ENCODE data around the gene RALGAPA1. TPM values are rescaled to one million over a fixed set of nuclear protein-coding genes. Genes with fewer than 3 reads are reported as not detected.

RALGAPA1 gene
- polyA plus RNA-seq, 1 of the 3 experiments (the other 2 are of a cell fraction) = 3.6 TPM

DNA sequence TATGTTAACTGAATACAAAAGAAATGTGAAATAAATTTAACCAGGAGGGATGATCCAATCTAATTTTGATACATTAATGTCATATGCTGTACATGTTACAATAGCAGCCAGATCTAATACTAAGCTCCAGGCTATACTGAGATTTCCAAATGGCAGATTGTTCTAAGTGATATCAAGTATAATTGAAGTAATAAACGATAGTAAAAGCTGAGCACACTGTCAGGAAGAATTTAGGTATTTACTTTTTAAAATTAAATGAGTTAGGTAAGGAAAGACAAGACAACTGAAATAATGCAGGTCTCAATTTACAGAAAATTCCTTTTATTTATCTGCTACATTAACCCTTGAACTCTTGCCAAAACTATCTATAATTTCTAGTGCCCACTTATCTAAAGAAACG, 235.2 kb downstream of the RALGAPA1 start:
- peaks cover 4 to 12% of the 10 kb centered on the region in 2 experiments for H3K36me3 ChIP-seq (replicated peaks in 1 of 2; ENCODE audit: control insufficient read depth in 1 of 2, insufficient read depth in 2 of 2, low read length in 1 of 2)
- peak; percentile 66 for DNase-seq
- H3K4me2 ChIP-seq = no peak overlapping the region
- peak overlapping the region in 1 of 2 experiments; percentile 97; a peak in 2 of 4 replicates for H3K27ac ChIP-seq (ENCODE audit: low read depth in 2 of 2, low read length in 1 of 2)
- no peaks in the 10 kb centered on the region for H4K20me1 ChIP-seq (ENCODE audit: insufficient read depth)
- H3K27me3 ChIP-seq (ENCODE audit: insufficient read depth) = no peaks in the 10 kb centered on the region
- no peaks in the 10 kb centered on the region for H3K9me2 ChIP-seq
- H2AFZ ChIP-seq (ENCODE audit: low read depth) = no peak overlapping the region
- ChIA-PET POLR2A (interaction anchor here (0.8 to 2.9 kb wide), 4 partner anchors 15 to 39 kb away, joined by 4 to 19 read pairs (median 7); partner anchors contain the start of gene INSM2), CTCF (interaction anchor here (1.0 to 2.0 kb wide), 5 partner anchors 16 to 40 kb away, joined by 3 to 10 read pairs (median 4); partner anchors contain the start of gene INSM2)
- no peaks in the 10 kb centered on the region for H3K9me3 ChIP-seq
- H3K79me2 ChIP-seq (ENCODE audit: insufficient read depth) = no peaks in the 10 kb centered on the region
- 24% methylated on average over 2 of the region's 2 CpGs for WGBS (ENCODE audit: low lambda C conversion rate)
- TF ChIP-seq, protein P1, sequence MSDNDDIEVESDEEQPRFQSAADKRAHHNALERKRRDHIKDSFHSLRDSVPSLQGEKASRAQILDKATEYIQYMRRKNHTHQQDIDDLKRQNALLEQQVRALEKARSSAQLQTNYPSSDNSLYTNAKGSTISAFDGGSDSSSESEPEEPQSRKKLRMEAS (IDR thresholded peaks at IDR 0.05; ENCODE audit: low read depth) = no peak
- peak; percentile 89 for TF ChIP-seq RCOR1 (IDR thresholded peaks at IDR 0.05; ENCODE audit: low read length)
- no peak for TF ChIP-seq MEF2A (IDR thresholded peaks at IDR 0.05; ENCODE audit: borderline replicate concordance, low read depth)
- TF ChIP-seq NFIC (IDR thresholded peaks at IDR 0.05; ENCODE audit: borderline replicate concordance) = 0 out of 2 replicates have a peak, but pooled peaks have one; percentile 5
- TF ChIP-seq, protein P2, sequence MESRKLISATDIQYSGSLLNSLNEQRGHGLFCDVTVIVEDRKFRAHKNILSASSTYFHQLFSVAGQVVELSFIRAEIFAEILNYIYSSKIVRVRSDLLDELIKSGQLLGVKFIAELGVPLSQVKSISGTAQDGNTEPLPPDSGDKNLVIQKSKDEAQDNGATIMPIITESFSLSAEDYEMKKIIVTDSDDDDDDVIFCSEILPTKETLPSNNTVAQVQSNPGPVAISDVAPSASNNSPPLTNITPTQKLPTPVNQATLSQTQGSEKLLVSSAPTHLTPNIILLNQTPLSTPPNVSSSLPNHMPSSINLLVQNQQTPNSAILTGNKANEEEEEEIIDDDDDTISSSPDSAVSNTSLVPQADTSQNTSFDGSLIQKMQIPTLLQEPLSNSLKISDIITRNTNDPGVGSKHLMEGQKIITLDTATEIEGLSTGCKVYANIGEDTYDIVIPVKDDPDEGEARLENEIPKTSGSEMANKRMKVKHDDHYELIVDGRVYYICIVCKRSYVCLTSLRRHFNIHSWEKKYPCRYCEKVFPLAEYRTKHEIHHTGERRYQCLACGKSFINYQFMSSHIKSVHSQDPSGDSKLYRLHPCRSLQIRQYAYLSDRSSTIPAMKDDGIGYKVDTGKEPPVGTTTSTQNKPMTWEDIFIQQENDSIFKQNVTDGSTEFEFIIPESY (IDR thresholded peaks at IDR 0.05; ENCODE audit: borderline replicate concordance, low read depth) = no peak
- 0 out of 2 replicates have a peak, but pooled peaks have one; percentile 5 for TF ChIP-seq JUND (IDR thresholded peaks at IDR 0.05)
- TF ChIP-seq FOXJ3 (CRISPR knock-in tag; IDR thresholded peaks at IDR 0.05) = peak; percentile 98
- no peak for TF ChIP-seq FOXM1 (IDR thresholded peaks at IDR 0.05; ENCODE audit: low read depth)
- no peak for TF ChIP-seq FOSL2 (IDR thresholded peaks at IDR 0.05; ENCODE audit: borderline replicate concordance, low read depth)
- peak; percentile 57; the same call in 1 of the 2 replicates for TF ChIP-seq MXI1 (IDR thresholded peaks at IDR 0.05; ENCODE audit: low read depth, low read length)
- TF ChIP-seq CHD2 (IDR thresholded peaks at IDR 0.05; ENCODE audit: low read length, partially characterized antibody) = peak; percentile 66
- TF ChIP-seq EZH2phosphoT487 (IDR thresholded peaks at IDR 0.05; ENCODE audit: borderline replicate concordance, low read depth) = no peak
- peak; percentile 86 for TF ChIP-seq TEAD4 (IDR thresholded peaks at IDR 0.05; ENCODE audit: borderline replicate concordance, insufficient read depth)
- TF ChIP-seq RFX5 (IDR thresholded peaks at IDR 0.05; ENCODE audit: low read length) = no peak
- TF ChIP-seq, protein P3, sequence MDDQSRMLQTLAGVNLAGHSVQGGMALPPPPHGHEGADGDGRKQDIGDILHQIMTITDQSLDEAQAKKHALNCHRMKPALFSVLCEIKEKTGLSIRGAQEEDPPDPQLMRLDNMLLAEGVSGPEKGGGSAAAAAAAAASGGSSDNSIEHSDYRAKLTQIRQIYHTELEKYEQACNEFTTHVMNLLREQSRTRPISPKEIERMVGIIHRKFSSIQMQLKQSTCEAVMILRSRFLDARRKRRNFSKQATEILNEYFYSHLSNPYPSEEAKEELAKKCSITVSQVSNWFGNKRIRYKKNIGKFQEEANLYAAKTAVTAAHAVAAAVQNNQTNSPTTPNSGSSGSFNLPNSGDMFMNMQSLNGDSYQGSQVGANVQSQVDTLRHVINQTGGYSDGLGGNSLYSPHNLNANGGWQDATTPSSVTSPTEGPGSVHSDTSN (IDR thresholded peaks at IDR 0.05) = peak; percentile 24; the same call in 1 of the 2 replicates
- TF ChIP-seq GATA2 (CRISPR knock-in tag; IDR thresholded peaks at IDR 0.05) = peak; percentile 98
- no peak for TF ChIP-seq RAD21 (IDR thresholded peaks at IDR 0.05; ENCODE audit: low read length)
- no peak for TF ChIP-seq POLR2AphosphoS5 (IDR thresholded peaks at IDR 0.05; ENCODE audit: low read depth, low read length)
- no peak for TF ChIP-seq GABPA (IDR thresholded peaks at IDR 0.05; ENCODE audit: low read depth)
- TF ChIP-seq EP300 (IDR thresholded peaks at IDR 0.05; ENCODE audit: borderline replicate concordance in 1 of 2, low read depth in 1 of 2, low read length in 1 of 2) = peak; percentile 18 to 99; a peak in 3 of 4 replicates
- TF ChIP-seq TCF12 (IDR thresholded peaks at IDR 0.05) = peak; percentile 78
- TF ChIP-seq, protein P4, sequence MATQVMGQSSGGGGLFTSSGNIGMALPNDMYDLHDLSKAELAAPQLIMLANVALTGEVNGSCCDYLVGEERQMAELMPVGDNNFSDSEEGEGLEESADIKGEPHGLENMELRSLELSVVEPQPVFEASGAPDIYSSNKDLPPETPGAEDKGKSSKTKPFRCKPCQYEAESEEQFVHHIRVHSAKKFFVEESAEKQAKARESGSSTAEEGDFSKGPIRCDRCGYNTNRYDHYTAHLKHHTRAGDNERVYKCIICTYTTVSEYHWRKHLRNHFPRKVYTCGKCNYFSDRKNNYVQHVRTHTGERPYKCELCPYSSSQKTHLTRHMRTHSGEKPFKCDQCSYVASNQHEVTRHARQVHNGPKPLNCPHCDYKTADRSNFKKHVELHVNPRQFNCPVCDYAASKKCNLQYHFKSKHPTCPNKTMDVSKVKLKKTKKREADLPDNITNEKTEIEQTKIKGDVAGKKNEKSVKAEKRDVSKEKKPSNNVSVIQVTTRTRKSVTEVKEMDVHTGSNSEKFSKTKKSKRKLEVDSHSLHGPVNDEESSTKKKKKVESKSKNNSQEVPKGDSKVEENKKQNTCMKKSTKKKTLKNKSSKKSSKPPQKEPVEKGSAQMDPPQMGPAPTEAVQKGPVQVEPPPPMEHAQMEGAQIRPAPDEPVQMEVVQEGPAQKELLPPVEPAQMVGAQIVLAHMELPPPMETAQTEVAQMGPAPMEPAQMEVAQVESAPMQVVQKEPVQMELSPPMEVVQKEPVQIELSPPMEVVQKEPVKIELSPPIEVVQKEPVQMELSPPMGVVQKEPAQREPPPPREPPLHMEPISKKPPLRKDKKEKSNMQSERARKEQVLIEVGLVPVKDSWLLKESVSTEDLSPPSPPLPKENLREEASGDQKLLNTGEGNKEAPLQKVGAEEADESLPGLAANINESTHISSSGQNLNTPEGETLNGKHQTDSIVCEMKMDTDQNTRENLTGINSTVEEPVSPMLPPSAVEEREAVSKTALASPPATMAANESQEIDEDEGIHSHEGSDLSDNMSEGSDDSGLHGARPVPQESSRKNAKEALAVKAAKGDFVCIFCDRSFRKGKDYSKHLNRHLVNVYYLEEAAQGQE (IDR thresholded peaks at IDR 0.05; ENCODE audit: low read depth, low read length) = no peak
- TF ChIP-seq SMC3 (IDR thresholded peaks at IDR 0.05; ENCODE audit: low read depth, low read length) = no peak
- TF ChIP-seq ELF1 (IDR thresholded peaks at IDR 0.05) = no peak
- TF ChIP-seq RXRA (IDR thresholded peaks at IDR 0.05; ENCODE audit: borderline replicate concordance, low read depth) = no peak
- H3F3A ChIP-seq (replicated peaks; ENCODE audit: insufficient read depth) = no peaks in the 10 kb centered on the region
- peaks cover 0 to 16% of the 10 kb centered on the region in 2 experiments; a peak in 2 of 4 replicates for H3K4me1 ChIP-seq (ENCODE audit: control insufficient read depth in 1 of 2, insufficient read depth in 2 of 2, low read depth in 1 of 2, low read length in 1 of 2)
- no peak overlapping the region for H3K9ac ChIP-seq
- no peak overlapping the region for H3K4me3 ChIP-seq (ENCODE audit: low read depth in 2 of 2, low read length in 1 of 2)
